ENCODE measurements around the gene RPS6KA5.

The RPS6KA5 gene

GRCh38 chr14:90936757-90937440, 123.5 kb downstream of the RPS6KA5 start:
- Mint-ChIP-seq H3K4me1 (no peaks in the 10 kb centered on the region), H3K27me3 (ENCODE audit: low read depth, poor library complexity) (peaks cover 2% of the 10 kb centered on the region), H3K27ac (no peak overlapping the region), H3K36me3 (ENCODE audit: low read depth) (peaks cover 39% of the 10 kb centered on the region), H3K4me3 (no peak overlapping the region), H3K9me3 (peaks cover 41% of the 10 kb centered on the region)
- TF ChIP-seq CTCF (IDR thresholded peaks at IDR 0.05), result no peak
- no peak for DNase-seq

- H3K4me1 Mint-ChIP-seq, result peaks cover 9% of the 10 kb centered on the region
- no peak overlapping the region for H3K27ac Mint-ChIP-seq
- H3K36me3 Mint-ChIP-seq (ENCODE audit: low read depth), result no peaks in the 10 kb centered on the region
- no peaks in the 10 kb centered on the region for H3K27me3 Mint-ChIP-seq (ENCODE audit: low read depth, poor library complexity)
- no peak for TF ChIP-seq CTCF (IDR thresholded peaks at IDR 0.05)
- no peak for DNase-seq
- no peak overlapping the region for H3K4me3 Mint-ChIP-seq
- no peaks in the 10 kb centered on the region for H3K9me3 Mint-ChIP-seq
Measured at GRCh38 chr14:90924621-90925340, 135.7 kb downstream of the RPS6KA5 start.

DNA sequence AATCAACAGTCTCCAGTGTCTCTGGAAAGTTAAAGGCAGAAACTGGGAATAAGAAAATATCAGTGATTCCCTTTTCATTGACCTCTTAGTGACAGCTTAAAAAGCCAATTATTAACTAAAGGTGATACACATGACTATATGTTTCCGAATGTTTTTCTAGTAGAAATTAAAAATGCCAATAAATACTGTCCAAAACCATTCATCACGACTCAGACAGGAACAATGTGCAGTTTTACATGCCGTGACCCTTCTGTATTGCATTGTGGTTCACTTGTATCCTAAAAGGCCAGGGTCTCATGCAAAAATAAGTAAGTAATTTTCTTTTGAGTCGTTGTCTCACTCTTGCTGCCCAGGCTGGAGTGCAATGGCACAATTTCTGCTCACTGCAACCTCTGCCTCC, 138.3 kb downstream of the RPS6KA5 start:
- no peaks in the 10 kb centered on the region for H3K27me3 Mint-ChIP-seq (ENCODE audit: low read depth, poor library complexity)
- H3K9me3 Mint-ChIP-seq, result no peaks in the 10 kb centered on the region
- no peak overlapping the region for H3K4me3 Mint-ChIP-seq
- peaks cover 7% of the 10 kb centered on the region for H3K36me3 Mint-ChIP-seq (ENCODE audit: low read depth)
- H3K4me1 Mint-ChIP-seq, result peaks cover 9% of the 10 kb centered on the region
- no peak for DNase-seq
- no peak for TF ChIP-seq CTCF (IDR thresholded peaks at IDR 0.05)
- H3K27ac Mint-ChIP-seq, result no peak overlapping the region

DNA sequence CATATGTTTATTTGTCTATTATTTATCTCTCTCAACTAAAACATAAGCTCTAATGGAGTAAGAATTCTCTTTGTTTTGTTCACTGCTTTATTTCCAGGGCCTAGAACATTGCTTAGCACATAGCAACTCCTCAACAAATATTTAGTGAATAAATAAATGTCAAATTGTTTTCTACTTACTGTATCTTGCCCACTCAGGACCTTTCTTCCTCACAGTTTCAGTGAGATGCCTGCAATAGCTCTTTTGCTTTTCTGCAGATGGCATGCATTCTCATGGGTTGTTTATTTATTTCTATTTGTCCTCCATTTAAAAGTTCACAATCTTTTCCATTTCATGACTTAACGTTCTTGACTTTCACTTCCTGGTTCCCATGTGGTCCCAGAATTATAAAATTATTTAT, 149.3 kb downstream of the RPS6KA5 start:
- H3K4me3 Mint-ChIP-seq, result no peak overlapping the region
- no peaks in the 10 kb centered on the region for H3K36me3 Mint-ChIP-seq (ENCODE audit: low read depth)
- peaks cover 7% of the 10 kb centered on the region for H3K27me3 Mint-ChIP-seq (ENCODE audit: low read depth, poor library complexity)
- TF ChIP-seq CTCF (IDR thresholded peaks at IDR 0.05), result no peak
- H3K4me1 Mint-ChIP-seq, result no peaks in the 10 kb centered on the region
- no peaks in the 10 kb centered on the region for H3K9me3 Mint-ChIP-seq
- no peak for DNase-seq
- no peak overlapping the region for H3K27ac Mint-ChIP-seq

DNA sequence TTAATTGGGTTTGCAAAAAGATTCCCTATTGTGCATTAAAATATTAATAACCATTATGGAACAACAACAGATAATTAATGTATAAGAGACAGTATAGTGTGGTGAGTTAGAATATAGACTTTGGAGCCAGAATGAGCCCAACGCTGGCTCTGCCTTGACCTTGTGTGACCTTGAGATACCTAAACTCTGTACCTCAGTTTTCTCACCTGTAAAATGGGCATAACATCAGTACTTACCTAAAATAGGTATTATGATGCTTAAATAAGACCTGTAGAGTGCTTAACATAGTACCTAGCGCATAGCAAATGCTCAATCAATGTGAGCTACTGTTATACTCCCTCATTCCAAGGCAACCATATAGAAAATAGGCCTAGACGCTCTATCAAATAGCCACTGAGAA, 153.3 kb downstream of the RPS6KA5 start:
- no peaks in the 10 kb centered on the region for H3K9me3 Mint-ChIP-seq
- no peaks in the 10 kb centered on the region for H3K4me1 Mint-ChIP-seq
- no peak overlapping the region for H3K27ac Mint-ChIP-seq
- no peak for TF ChIP-seq CTCF (IDR thresholded peaks at IDR 0.05)
- no peaks in the 10 kb centered on the region for H3K36me3 Mint-ChIP-seq (ENCODE audit: low read depth)
- H3K4me3 Mint-ChIP-seq, result no peak overlapping the region
- no peak for DNase-seq
- H3K27me3 Mint-ChIP-seq (ENCODE audit: low read depth, poor library complexity), result peaks cover 3% of the 10 kb centered on the region

- Mint-ChIP-seq H3K27me3 (ENCODE audit: low read depth, poor library complexity) (no peaks in the 10 kb centered on the region), H3K36me3 (ENCODE audit: low read depth) (no peaks in the 10 kb centered on the region)
- TF ChIP-seq CTCF (IDR thresholded peaks at IDR 0.05), result no peak
Measured at GRCh38 chr14:90905531-90905930, 154.9 kb downstream of the RPS6KA5 start.

More at GRCh38 chr14:90905531-90905930, 154.9 kb downstream of the RPS6KA5 start:
- no peak for DNase-seq
- H3K27ac Mint-ChIP-seq, result no peak overlapping the region
- no peaks in the 10 kb centered on the region for H3K9me3 Mint-ChIP-seq
- no peak overlapping the region for H3K4me3 Mint-ChIP-seq
- H3K4me1 Mint-ChIP-seq, result no peaks in the 10 kb centered on the region

All from nephron progenitor cell (in vitro differentiated cells).